ENCODE measurements around the gene COPZ1. TPM values are rescaled to one million over a fixed set of nuclear protein-coding genes. Genes with fewer than 3 reads are reported as not detected.
A peak's percentile ranks its signal among the peaks of the same experiment; 100 is the strongest.

The COPZ1 gene
- total and polyA plus RNA-seq, 9 of the 15 experiments (the other 6 are each of a cell fraction or from before 2014, with no cell fraction given): 137 to 487 (median 233) TPM

GRCh38 chr12:54306925-54307741 lies 17.8 kb upstream of the COPZ1 start (continued):
- TF ChIP-seq, protein P1, sequence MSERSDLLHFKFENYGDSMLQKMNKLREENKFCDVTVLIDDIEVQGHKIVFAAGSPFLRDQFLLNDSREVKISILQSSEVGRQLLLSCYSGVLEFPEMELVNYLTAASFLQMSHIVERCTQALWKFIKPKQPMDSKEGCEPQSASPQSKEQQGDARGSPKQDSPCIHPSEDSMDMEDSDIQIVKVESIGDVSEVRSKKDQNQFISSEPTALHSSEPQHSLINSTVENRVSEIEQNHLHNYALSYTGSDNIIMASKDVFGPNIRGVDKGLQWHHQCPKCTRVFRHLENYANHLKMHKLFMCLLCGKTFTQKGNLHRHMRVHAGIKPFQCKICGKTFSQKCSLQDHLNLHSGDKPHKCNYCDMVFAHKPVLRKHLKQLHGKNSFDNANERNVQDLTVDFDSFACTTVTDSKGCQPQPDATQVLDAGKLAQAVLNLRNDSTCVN (CRISPR knock-in tag; IDR thresholded peaks at IDR 0.05): no peak
- no peak for TF ChIP-seq ZNF217 (CRISPR knock-in tag; IDR thresholded peaks at IDR 0.05)
- TF ChIP-seq STAT5A (IDR thresholded peaks at IDR 0.05; ENCODE audit: borderline replicate concordance, low read length): peak; percentile 86
- TF ChIP-seq, protein P2, sequence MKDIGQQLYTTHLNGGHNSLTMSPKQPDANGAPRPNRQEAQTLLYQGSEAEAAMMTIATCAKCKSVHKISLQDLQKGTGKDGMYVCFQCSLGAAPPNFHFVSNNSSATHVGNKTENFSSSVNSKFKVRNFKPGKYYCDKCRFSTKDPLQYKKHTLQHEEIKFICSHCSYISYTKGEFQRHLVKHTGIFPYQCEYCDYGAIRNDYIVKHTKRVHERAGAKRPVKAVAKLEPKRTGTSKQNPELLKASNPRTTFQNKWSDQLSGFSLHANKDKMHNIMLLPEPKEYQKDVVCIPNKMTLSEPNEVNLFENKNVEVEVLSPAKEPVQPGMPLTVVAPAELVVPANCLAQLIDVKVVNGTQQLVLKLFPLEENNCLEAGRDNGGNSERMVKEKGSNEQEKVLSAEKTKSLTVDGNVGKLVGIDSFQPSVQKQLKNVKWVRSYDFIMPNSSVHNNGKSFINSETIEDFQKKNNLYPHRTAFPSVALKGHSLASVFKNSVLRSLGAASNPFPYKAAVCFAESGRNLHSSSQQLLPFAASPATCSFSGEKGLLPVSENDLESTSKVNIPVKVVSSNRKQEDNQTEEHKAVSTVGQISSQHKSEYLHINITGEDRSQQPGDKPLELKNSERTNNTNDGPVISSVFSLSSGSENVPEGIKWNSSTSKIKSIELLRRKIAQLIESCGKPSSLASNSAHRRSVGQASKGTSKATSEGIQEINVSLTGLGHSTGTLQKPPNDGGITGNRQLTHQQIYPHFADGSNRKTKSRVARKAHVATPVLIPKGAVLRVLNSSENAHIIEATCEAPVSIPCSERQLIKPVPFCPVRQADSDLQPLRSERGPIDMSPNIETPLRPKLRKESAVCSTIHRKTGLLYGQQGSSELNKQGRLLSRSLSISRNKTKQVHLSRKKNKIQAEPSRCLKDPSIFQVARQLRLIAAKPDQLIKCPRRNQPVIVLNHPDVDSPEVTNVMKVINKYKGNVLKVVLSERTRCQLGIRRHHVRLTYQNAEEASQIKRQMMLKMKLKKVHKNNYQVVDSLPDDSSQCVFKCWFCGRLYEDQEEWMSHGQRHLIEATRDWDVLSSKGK (CRISPR knock-in tag; IDR thresholded peaks at IDR 0.05): no peak
- no peak for TF ChIP-seq CBFA2T2 (conservative IDR thresholded peaks at IDR 0.05)
- TF ChIP-seq FOXA3 (CRISPR knock-in tag; conservative IDR thresholded peaks at IDR 0.05 in 1 of 2, IDR thresholded peaks at IDR 0.05 in 1 of 2): no peak
- TF ChIP-seq ZNF766 (CRISPR knock-in tag; conservative IDR thresholded peaks at IDR 0.05): peak; percentile 99
- no peak for TF ChIP-seq KDM4B (IDR thresholded peaks at IDR 0.05; ENCODE audit: borderline replicate concordance in 2 of 2, low read depth in 1 of 2)
- TF ChIP-seq ETS2 (tag; IDR thresholded peaks at IDR 0.05; ENCODE audit: borderline replicate concordance, poor library complexity, severe bottlenecking): no peak
- TF ChIP-seq, protein P3, sequence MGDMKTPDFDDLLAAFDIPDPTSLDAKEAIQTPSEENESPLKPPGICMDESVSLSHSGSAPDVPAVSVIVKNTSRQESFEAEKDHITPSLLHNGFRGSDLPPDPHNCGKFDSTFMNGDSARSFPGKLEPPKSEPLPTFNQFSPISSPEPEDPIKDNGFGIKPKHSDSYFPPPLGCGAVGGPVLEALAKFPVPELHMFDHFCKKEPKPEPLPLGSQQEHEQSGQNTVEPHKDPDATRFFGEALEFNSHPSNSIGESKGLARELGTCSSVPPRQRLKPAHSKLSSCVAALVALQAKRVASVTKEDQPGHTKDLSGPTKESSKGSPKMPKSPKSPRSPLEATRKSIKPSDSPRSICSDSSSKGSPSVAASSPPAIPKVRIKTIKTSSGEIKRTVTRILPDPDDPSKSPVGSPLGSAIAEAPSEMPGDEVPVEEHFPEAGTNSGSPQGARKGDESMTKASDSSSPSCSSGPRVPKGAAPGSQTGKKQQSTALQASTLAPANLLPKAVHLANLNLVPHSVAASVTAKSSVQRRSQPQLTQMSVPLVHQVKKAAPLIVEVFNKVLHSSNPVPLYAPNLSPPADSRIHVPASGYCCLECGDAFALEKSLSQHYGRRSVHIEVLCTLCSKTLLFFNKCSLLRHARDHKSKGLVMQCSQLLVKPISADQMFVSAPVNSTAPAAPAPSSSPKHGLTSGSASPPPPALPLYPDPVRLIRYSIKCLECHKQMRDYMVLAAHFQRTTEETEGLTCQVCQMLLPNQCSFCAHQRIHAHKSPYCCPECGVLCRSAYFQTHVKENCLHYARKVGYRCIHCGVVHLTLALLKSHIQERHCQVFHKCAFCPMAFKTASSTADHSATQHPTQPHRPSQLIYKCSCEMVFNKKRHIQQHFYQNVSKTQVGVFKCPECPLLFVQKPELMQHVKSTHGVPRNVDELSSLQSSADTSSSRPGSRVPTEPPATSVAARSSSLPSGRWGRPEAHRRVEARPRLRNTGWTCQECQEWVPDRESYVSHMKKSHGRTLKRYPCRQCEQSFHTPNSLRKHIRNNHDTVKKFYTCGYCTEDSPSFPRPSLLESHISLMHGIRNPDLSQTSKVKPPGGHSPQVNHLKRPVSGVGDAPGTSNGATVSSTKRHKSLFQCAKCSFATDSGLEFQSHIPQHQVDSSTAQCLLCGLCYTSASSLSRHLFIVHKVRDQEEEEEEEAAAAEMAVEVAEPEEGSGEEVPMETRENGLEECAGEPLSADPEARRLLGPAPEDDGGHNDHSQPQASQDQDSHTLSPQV (IDR thresholded peaks at IDR 0.05): peak; percentile 74
- TF ChIP-seq NBN (IDR thresholded peaks at IDR 0.05; ENCODE audit: low read depth): peak; percentile 73; the same call in 1 of the 2 replicates
- no peak for TF ChIP-seq BRD9 (IDR thresholded peaks at IDR 0.05; ENCODE audit: low read depth, partially characterized antibody)
- no peak for TF ChIP-seq ZNF583 (CRISPR knock-in tag; IDR thresholded peaks at IDR 0.05)
- TF ChIP-seq XRCC4 (IDR thresholded peaks at IDR 0.05; ENCODE audit: extremely low read depth, insufficient read depth, insufficient read length): no peak
- peak; percentile 62; the same call in 1 of the 2 replicates for TF ChIP-seq GATAD2B (IDR thresholded peaks at IDR 0.05; ENCODE audit: borderline replicate concordance)
- TF ChIP-seq EP300 (IDR thresholded peaks at IDR 0.05; ENCODE audit: low read length): peak; percentile 78
- peak; percentile 8 for TF ChIP-seq HDAC3 (IDR thresholded peaks at IDR 0.05; ENCODE audit: borderline replicate concordance, partially characterized antibody)
- TF ChIP-seq ESRRB (CRISPR knock-in tag; IDR thresholded peaks at IDR 0.05; ENCODE audit: borderline replicate concordance): no peak
